ENCODE measurements around the gene RAB11FIP4. TPM values are rescaled to one million over a fixed set of nuclear protein-coding genes. Genes with fewer than 3 reads are reported as not detected.

RAB11FIP4 gene
- total and polyA plus RNA-seq, 3 donors from 2014 or later = 44.3 to 104 (median 90.2) TPM

DNA sequence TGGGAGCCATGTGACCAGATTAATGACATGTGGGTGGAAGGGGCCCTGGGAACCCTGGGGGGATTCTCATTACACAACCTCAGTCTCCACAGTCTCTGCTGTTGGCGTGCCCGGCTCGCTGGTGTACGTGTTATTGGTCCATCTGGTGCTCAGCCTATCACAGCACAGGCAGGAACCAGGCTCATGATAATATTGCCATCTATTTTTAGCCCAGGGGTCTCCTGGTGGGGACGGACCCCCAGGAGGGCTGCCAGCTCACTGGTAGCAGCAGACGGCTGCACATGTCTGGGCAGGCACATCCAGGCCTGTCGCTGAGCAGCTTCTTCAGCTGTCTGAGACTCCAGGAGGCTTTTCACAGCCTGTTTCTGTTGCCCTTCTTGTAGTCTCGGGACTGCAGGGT, 123.8 kb downstream of the RAB11FIP4 start:
- Histone ChIP-seq H3K36me3 (ENCODE audit: low read depth, missing control alignments) (no peaks in the 10 kb centered on the region), H3K9me3 (no peaks in the 10 kb centered on the region), H3K27me3 (no peaks in the 10 kb centered on the region), H3K27ac (no peak overlapping the region), H3K4me1 (peaks cover 9% of the 10 kb centered on the region), H3K4me3 (no peak overlapping the region)
- TF ChIP-seq, protein P1, sequence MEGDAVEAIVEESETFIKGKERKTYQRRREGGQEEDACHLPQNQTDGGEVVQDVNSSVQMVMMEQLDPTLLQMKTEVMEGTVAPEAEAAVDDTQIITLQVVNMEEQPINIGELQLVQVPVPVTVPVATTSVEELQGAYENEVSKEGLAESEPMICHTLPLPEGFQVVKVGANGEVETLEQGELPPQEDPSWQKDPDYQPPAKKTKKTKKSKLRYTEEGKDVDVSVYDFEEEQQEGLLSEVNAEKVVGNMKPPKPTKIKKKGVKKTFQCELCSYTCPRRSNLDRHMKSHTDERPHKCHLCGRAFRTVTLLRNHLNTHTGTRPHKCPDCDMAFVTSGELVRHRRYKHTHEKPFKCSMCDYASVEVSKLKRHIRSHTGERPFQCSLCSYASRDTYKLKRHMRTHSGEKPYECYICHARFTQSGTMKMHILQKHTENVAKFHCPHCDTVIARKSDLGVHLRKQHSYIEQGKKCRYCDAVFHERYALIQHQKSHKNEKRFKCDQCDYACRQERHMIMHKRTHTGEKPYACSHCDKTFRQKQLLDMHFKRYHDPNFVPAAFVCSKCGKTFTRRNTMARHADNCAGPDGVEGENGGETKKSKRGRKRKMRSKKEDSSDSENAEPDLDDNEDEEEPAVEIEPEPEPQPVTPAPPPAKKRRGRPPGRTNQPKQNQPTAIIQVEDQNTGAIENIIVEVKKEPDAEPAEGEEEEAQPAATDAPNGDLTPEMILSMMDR (IDR thresholded peaks at IDR 0.05) = no peak
- no peak for TF ChIP-seq POLR2A (IDR thresholded peaks at IDR 0.05)
- DNase-seq = no peak
- intact Hi-C loops (cut with DNase I; ENCODE audit: low total_unique reads) = no loop called here
- WGBS, 2 donors = 78 to 90% methylated on average over 2 to 5 of the region's 8 CpGs

DNA sequence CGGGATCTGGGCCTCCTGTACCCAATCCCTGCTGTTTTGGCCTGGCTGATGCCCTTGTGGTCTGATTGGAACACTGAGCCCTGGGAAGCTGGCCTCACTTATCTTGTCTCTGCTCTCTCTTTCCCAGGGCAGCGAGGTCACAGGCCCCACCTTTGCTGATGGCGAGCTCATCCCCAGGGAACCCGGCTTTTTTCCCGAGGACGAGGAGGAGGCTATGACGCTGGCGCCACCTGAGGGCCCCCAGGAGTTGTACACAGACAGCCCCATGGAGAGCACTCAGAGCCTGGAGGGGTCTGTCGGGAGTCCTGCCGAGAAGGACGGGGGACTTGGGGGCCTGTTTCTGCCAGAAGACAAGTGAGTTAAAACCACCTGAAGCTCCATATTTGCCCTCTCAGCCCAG, 126.0 kb downstream of the RAB11FIP4 start:
- intact Hi-C loops (cut with DNase I; ENCODE audit: low total_unique reads) = no loop called here
- no peak overlapping the region for H3K27ac ChIP-seq
- H3K4me3 ChIP-seq = no peak overlapping the region
- H3K27me3 ChIP-seq = no peaks in the 10 kb centered on the region
- WGBS, 2 donors = 34 to 39% methylated on average over 10 to 11 of the region's 11 CpGs
- H3K4me1 ChIP-seq = peaks cover 5% of the 10 kb centered on the region
- H3K9me3 ChIP-seq = no peaks in the 10 kb centered on the region
- no peaks in the 10 kb centered on the region for H3K36me3 ChIP-seq (ENCODE audit: low read depth, missing control alignments)
- TF ChIP-seq, protein P1 (IDR thresholded peaks at IDR 0.05) = no peak
- TF ChIP-seq POLR2A (IDR thresholded peaks at IDR 0.05) = no peak
- no peak for DNase-seq

DNA sequence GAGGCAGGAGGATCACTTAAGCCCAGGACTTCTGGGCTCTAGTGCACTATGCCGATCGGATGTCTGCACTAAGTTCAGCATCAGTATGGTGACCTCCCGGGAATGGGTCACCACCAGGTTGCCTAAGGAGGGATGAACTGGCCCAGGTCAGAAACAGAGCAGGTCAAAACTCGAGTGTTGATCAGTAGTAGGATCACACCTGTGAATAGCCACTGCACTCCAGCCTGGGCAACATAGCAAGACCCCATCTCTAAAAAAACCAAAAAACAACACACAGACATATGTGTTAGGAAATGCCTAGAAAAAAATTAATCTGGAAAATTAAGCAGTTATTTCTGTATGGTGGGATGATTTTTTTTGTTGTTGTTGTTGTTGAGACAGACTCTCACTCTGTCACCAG, 127.0 kb downstream of the RAB11FIP4 start:
- Histone ChIP-seq H3K27me3 (no peaks in the 10 kb centered on the region), H3K4me1 (peaks cover 5% of the 10 kb centered on the region), H3K27ac (no peak overlapping the region), H3K4me3 (no peak overlapping the region), H3K36me3 (ENCODE audit: low read depth, missing control alignments) (no peaks in the 10 kb centered on the region), H3K9me3 (no peaks in the 10 kb centered on the region)
- WGBS, 2 donors = 88 to 95% methylated on average over 4 of the region's 4 CpGs
- DNase-seq = no peak
- no peak for TF ChIP-seq POLR2A (IDR thresholded peaks at IDR 0.05)
- TF ChIP-seq, protein P1 (IDR thresholded peaks at IDR 0.05) = no peak
- intact Hi-C loops (cut with DNase I; ENCODE audit: low total_unique reads) = no loop called here

DNA sequence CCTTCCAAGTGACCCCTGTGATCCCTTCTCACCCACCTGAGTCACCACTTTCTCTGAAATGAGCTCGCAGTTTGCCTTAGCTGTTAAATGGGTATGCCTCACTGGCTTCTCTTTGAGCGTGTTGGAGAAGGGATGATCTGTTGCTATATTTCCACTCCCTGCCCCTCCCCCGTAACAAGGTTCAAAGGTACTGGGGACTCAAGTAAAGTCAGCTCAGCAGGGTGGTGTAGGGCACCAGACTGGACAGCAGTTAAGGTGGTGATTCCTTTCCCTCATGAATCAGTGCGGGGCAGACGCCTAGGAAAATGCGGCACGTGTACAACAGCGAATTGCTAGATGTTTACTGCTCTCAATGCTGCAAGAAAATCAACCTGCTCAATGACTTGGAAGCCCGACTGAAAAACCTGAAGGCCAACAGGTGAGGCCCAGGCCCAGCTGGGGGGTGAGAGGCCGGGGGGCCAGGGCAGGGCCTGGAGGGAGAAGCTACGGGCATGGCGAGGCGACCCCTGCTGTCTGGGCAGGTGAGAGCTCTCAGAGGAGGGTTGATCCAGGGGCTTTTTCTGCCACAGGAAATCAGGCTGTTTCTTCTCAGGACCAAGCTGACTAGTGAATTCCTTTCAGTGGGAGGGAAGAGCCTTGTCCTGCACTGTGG, 130.3 kb downstream of the RAB11FIP4 start:
- H3K27ac ChIP-seq = no peak overlapping the region
- H3K27me3 ChIP-seq = no peaks in the 10 kb centered on the region
- no peak overlapping the region for H3K4me3 ChIP-seq
- H3K9me3 ChIP-seq = no peaks in the 10 kb centered on the region
- H3K36me3 ChIP-seq (ENCODE audit: low read depth, missing control alignments) = no peaks in the 10 kb centered on the region
- intact Hi-C loops (cut with DNase I; ENCODE audit: low total_unique reads) = no loop called here
- TF ChIP-seq POLR2A (IDR thresholded peaks at IDR 0.05) = no peak
- TF ChIP-seq, protein P1 (IDR thresholded peaks at IDR 0.05) = no peak
- no peak for DNase-seq
- 91 to 93% methylated on average over 13 of the region's 13 CpGs for WGBS, 2 donors
- peaks cover 5% of the 10 kb centered on the region for H3K4me1 ChIP-seq
